Measurements from ENCODE around the gene SMAP2.

DNA sequence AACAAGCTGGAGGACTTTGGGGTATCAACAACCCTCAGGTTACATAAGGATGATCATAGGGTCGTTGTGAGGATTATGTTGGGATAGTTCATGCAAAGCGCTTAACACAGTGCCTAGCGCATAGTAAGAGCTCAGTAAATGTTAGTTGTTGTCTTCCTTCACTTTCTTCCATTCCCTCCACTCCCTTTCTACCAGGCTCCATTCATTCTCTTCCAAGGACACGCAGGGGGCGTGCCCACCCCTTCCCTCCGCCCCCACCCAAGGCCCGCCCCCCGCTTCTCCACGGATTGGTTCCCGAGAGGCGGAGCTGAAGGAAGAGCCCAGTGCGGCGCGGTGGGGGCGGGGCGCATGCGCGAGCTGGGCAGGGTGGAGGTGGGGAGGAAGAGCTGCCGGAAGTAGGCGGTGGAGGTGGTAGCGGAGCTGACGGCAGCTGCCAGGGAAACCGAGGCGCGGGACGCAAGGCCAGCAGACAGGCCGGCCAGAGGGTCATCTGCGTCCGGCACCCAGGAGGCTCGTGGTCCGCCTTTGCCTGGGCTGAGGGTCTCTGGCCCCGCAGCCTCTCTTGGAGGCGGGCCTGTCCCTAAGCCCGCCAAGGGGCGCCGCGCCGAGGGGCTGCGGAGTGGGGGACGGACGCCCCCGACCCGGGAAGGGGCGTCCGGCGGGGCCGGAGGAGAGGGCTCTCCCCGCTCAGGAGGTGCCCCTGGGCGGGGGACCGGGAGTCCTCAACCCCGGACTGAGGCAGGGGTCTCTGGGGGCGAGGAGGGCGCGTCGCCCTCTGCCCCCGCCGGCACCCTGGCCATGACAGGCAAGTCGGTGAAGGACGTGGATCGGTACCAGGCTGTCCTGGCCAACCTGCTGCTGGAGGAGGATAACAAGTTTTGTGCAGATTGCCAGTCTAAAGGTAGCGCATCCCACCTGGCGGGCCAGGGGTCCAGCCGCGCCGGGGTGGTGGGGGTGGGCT lies at the start of gene SMAP2:
- TF ChIP-seq, protein P1, sequence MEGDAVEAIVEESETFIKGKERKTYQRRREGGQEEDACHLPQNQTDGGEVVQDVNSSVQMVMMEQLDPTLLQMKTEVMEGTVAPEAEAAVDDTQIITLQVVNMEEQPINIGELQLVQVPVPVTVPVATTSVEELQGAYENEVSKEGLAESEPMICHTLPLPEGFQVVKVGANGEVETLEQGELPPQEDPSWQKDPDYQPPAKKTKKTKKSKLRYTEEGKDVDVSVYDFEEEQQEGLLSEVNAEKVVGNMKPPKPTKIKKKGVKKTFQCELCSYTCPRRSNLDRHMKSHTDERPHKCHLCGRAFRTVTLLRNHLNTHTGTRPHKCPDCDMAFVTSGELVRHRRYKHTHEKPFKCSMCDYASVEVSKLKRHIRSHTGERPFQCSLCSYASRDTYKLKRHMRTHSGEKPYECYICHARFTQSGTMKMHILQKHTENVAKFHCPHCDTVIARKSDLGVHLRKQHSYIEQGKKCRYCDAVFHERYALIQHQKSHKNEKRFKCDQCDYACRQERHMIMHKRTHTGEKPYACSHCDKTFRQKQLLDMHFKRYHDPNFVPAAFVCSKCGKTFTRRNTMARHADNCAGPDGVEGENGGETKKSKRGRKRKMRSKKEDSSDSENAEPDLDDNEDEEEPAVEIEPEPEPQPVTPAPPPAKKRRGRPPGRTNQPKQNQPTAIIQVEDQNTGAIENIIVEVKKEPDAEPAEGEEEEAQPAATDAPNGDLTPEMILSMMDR (IDR thresholded peaks at IDR 0.05; ENCODE audit: extremely low read depth in 1 of 2, insufficient read depth in 1 of 2, low read depth in 1 of 2, low read length in 2 of 2), result no peak
- TF ChIP-seq EZH2 (IDR thresholded peaks at IDR 0.05; ENCODE audit: borderline replicate concordance, low read depth, low read length, severe bottlenecking), result no peak
